Kasumi-1 (cell line): ENCODE measurements around the gene MAML1.
A peak's percentile ranks its signal among the peaks of the same experiment; 100 is the strongest.

Experiments
- DNase-seq, 2 experiments: peaks; one replicate each; lab custom pipeline; 2025; lab: John Stamatoyannopoulos, UW

The MAML1 gene

DNA sequence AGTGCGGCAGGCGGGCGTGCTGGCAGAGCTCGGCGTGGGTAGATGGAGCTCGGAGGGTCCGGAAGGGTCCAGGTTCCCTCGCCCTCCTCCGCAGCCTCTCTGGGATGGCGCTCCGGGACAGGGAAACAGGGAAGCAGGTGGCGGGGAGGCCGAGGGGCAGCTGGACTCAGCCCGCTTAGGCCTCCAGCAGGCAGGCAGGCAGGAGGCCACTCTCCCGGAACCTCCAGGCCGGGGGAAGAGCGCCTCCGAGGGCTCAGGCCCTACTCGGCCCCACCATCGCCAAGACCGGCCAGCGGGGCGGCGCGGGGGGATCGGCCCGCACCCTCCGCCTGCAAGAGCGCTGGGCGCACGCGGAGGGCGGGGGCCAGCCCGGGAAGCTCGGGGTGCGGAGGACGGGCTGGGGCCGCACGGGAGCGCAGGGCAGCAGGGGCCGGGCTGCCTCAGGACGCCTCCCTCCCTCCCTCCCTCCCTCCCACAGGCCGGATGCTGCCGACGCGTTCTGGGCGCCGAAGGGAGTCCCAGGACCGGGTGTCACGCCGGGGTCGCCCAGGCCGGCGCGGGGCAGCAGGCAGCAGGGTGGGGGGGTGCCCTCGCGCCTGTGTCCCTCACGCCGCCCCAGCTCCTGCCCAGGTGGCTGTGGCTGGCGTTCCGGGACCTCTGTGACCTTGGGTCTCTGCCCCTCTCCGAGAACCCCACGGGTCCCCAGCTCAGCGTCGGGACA is 73.1 kb downstream of the MAML1 start:
- no peak for DNase-seq

DNA sequence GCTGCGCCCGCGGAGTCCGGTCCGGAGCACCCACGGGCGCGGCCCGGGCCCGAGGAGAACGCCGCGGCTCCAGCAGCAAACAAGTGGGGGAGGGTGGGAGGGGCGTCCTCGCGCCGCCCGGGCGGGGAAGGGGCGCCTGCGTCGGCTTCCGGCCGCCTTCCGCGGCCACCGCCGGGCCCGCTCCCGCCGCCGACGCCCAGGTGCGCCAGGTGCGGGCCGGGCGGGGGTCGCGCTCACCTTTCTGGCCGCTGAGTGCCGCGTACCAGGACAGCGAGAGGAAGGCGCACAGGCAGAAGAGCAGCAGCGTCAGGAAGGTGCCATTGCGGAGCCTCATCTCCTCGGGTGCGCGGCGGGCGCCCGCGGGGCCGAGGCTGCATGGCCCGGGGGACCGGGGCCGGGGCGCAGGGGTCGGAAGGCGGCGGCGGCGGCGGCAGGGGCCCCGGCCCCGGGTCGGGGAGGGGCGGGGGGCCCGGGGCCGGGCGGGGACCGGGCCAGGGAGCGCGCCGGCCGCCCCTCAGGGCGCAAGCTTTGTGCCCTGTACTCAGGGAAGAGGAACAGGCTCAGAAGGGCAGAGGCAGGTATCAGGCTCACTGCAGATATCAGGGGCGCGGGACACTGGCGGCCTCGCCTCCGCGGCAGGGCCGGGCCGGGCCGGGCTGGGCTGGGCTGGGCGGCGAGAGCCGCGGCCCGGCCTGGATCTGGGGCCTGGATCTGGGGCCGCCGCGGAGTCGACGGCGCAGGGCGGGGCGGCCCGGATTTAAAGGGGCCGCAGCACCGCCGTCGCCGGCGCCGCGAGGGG is 73.8 kb downstream of the MAML1 start, which contains the start of gene MGAT4B:
Gene MGAT4B (minus strand): TSS at position 617 of the 799 bp plus-strand sequence. CDS start 283 bp downstream, at position 334.
- peak; percentile 53 to 64 for DNase-seq

DNA sequence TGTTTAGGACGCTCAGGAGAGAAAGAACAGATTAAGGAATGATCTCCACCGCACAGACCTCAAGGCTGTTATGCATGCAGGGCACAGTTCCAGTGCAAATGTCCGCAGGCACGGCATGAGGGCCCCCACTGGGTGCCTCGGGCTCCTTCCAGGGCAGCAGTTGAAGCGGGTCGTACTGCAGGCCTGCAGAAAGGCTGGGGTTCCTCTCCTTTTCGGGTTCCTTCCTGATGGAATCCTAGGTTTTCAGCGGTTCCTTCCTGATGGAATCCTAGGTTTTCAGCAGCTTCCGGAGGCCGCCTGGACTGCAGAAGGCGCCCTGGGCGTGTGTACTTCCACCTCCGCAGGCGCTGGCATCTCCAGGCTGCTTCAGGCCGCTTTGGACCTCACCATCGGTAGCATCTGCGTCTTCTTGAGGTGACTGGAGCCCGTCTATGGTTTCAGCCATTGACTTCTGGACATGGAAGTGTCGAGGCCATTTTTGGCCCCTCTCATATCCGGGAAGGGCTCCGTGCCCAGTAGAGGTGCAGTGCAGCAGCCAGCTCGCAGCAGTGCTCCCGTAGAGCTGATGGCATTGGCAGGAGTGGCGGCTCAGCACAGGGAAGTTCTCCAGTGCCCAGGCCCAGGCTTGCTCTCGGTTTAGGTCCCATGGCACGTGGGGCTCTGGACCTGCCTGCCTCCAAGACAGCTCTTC is 79.7 kb downstream of the MAML1 start:
- DNase-seq, result no peak

DNA sequence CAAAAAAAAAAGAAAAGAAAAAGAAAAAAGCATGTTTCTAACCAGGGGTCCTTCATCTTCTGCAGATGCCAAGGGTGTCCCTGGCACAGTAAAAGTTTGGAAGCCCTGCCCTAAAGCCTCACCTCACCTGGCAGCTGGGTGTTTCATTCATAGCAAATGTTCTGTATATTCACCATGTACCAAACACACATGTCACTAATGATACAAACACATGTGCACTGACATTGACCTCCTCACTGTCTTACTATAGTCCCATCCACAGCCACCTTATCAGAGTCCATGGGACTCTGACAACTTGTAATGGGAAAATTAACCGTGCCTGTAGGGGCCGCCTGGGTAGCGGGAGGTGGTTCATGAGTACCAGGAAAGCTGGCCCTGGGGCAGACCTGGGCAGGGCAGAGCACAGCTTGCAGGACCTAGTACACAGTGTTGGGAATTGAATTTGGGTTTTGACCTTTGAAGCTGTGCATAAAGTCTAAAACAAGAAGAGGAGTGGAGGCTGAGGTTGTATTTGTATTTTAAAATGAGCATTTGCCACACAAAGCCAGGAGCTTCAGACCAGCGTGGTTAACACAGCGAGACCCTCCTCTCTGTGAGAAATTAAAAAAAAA is 80.5 kb downstream of the MAML1 start:
- no peak for DNase-seq

DNA sequence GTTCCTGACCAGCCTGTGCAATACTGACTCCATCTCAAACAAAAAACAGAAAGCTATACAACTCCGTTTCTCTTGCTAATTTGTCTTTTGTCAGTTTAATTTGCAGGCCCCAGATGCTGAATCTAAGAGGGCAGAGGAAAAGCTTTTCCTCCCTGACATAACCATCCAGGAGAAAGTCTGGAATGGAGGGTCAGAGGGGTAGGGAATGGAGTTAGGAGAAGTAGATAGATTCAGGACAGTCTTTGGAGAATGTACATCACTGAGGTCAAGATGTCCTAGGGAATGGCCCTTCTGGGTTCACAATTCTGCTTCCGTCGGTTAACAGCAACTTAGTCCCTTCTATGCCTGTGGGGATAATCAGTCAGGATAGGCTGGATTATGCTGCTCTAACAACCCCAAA is 81.5 kb downstream of the MAML1 start:
- DNase-seq, result no peak

DNA sequence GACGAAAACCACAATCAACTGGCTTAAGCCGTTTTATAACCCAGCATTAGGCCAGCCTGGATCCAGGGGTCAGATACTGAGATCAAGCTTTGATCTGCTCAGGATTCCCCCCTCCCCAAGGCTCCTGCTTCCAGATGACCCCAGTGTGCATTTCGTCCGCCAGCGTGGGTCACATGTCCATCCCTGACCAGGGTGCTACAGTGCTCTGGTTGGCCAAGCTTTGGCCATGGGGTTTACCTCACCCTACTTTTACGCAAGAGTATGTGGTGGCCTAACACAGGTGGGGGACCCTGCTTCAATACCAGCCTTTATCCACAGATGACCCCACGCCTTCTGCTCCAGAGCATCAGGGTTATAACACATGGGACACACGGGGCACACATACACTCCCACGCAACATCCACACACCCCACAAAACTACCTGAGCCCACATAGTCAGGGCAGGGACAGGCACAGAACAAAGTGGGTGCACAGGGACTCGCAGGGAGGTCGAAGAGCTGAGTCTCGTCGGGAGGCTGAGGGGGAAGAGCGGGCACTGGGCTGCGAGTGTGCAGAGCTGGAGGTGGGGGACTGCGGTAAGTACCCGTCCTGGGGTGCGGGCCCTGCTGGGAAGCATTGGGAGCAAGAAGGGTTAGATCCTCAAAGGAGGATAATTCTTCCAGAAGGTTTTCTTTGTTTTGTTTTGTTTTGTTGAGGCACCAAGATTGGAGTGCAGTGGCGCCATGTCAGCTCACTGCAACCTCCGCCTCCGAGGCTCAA is 83.0 kb downstream of the MAML1 start:
- no peak for DNase-seq

DNA sequence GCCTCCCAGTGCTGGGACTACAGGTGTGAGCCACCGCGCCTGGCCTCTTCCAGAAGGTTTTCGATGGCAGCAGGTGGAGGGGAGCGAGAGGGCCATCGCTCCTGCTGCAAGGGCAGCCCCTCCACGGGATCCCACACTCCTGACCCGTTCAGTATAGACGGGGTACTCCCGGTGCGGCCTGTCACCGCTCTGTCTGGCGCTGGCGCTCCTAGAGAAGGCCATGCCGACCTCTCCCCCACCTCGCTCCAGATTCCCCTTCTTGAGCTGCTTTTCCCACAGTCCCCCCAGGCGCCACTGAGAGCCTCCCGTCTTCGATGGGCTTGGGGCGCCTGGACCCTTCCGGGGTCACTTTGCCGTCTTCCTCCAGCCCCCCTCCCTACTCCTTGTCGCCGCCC is 83.8 kb downstream of the MAML1 start:
- DNase-seq, result no peak

DNA sequence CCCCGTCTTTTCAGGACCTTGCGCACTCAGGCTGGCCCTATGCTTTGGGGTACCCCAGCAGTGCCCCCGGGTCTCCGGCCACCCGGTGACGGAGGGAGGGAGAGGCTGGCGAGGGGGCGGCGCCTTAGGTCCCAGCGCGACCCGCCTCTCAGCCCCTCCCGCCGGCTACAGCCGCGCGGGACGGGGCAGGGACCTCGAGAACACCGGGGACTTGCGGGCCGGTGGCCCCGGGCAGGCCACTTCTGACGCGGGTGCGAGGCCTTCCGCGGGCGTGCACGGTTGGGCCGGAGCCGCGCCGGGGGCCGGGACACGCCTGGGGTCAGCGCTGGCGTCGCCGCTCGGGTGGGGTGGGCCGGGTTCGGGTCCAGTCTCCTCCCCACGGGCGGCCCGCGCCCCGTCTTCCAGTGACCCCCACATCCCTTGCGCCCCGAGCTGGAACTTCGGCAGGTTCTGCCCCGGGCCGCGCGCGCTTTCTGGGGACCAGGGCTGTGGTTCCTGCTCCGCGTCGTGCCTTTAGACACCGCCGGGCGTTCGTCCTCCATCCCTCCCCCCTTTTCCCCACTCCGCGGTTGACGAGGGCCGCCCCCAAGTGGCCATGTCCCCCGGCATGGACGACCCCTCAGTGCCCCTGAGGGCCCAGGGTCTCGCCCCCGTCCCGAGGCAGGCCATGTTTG is 84.3 kb downstream of the MAML1 start:
- DNase-seq, result no peak

DNA sequence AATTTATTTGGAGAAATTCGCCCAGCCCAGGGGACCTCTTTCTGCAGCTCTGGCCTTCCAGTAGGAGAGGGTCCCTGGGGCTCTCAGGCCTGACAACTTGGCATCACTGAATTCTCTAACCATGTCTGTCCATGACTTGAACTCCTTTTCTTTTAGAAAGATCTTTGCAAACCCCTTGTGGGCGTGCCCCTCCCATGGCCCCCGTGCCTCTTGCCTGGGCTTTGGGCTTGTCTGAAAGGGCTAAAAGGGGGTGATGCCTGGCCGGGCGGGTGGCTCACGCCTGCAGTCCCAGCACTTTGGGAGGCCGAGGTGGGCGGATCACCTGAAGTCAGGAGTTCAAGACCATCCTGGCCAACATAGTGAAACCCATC is 84.8 kb downstream of the MAML1 start:
- DNase-seq, result no peak

DNA sequence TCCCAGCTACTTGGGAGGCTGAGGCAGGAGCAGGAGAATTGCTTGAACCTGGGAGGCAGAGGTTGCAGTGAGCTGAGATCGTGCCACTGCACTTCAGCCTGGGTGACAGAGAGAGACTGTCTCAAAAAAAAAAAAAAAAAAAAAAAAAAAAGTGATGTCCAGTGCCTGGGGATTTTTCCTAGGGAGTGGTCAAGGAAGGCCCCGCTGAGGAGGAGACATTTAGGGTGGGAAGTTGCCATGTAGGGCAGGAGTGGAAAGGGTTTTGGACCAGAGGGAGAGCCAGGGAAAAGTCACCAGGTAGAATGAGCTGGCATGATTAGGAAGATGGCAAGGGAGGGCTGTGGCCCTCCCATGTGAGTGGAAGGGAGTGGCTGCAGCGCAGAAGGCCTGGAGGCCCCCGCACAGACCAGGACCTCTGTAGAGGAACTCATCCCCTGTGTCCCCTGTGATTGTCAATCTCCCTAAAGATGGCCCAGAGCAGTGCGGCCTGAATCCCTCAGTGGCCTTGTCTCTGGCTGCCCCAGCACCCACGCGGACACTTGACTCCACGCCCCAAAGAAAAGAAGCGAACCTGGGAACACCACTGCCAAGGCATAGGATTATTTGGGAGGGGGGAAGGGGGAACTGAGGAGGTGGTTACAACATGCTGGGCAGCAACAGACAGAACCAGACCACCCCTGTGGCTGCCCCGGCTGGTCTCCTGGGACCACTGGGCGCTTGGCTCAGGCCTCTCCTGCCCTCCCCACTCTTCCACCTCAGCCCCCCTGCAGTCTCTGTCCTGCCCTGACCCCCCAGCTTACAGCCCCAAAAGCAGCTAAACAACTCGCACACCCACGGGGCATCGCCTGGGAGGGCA is 85.5 kb downstream of the MAML1 start:
- DNase-seq, result no peak

DNA sequence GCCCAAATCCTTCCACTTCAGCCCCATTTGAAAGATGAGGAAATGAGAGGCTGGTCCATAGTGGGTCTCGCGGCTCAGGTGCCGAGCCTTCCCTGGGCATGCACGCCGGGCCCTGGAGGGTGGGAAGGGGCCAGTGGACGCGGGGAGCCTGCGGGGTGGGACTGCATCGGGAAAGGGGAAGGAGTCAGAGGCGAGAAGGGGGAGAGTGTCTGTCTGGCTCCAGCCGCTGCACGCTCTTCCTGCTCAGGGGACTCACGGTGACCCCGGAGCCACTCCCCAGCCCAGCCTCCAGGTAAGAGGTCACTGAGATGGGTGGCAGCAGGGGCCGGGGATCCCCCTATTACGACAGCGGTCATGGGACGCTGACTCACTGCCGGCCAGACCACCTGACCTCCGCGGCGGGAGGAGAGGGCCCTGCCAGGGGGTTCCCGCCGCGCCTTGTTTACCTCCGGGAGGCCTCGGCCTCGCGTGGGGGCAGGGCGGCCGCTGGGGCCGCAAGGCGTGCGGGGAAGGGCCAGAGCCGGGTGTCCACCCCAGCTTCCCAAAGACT is 86.2 kb downstream of the MAML1 start:
- DNase-seq, result peak; percentile 59 to 65

DNA sequence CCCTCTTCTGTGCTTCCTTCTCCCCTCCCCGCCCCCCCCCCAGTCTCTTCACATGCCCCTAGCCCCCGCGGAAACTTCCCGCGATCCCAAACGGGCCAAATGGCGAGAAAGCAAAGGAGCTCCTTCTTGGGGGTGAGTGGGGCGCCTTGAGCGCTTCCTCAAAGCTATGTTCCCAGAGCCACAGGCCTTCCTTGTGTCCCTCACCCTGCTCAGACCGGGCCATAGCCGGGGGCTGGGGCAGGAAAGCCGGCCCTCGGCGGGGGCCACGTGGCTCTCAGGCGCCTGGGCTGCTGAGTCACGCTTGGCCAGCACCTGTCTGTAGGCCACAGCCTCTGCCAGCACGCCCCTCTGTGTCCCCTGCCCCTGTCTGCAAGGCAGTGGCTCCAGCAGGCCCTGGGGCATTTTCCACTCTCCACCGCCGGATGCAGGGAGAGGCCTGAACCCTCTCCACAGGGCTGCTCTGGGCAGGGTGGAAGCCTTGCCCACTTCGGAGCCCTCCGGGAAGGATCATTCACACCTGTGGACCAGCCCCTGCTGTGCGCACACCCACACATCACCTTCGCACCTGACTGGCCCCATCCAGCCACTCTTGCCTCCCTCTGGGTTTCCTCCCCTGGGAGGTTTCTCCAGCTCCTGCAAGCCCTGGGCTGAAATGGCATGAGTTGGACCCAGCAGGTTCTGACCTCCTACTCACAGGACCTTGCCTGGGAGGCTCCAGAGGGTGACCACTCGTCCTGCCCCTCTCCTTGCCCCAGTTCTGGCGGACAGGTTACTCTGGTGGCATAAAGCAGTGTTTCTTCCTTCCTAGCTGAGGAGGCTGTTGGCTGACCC is 86.9 kb downstream of the MAML1 start:
- no peak for DNase-seq

DNA sequence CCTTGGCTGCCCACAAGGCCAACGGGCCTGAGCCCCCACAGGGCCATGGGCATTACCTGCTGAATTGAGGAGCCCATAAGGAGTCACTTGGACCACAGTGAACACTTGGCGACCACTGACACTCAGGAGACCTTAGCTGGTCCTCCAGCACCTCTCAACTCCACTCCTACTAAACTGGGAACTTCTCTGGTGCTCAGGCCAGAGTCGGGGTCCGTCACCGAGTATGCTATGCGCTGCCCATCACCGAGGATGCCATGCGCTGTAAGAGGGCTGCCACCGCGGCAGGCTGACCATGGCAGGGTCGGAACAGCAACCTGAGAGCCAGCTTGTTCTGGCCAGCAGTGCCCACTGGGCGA is 87.5 kb downstream of the MAML1 start:
- no peak for DNase-seq

DNA sequence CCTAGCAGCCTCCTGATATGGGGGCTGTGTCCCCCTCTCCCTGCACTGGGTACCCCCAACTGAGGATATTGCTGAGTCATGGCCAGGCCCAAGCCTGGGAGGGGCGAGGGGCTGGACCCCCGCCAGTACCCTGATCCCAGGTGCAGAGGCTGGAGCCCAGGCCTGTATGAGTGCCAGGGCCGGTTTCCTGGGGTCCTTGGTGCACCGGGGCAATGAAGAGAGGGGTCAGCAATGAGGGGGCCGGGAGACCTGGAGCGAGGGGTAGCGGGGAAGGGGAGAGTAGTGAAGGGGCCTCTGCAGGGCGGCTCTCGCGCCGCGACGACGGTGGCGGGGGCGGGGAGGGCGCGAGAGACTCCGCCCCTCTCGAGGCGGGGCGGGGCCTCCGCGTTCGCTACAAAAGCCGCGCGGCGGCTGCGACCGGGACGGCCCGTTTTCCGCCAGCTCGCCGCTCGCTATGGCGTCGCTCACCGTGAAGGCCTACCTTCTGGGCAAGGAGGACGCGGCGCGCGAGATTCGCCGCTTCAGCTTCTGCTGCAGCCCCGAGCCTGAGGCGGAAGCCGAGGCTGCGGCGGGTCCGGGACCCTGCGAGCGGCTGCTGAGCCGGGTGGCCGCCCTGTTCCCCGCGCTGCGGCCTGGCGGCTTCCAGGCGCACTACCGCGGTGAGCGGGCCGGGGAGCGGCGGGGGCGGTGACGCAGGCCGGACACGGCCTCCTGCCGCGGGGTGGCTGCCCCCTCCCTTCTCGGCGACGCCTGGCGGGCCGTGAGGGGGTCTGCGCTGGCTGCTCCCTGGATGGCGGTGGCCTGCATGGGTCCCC is 88.1 kb downstream of the MAML1 start, which contains the start of gene SQSTM1:
Gene SQSTM1 (plus strand): TSS at position 423 of the 815 bp plus-strand sequence. CDS start 32 bp downstream, at position 455.
- peak; percentile 45 for DNase-seq

DNA sequence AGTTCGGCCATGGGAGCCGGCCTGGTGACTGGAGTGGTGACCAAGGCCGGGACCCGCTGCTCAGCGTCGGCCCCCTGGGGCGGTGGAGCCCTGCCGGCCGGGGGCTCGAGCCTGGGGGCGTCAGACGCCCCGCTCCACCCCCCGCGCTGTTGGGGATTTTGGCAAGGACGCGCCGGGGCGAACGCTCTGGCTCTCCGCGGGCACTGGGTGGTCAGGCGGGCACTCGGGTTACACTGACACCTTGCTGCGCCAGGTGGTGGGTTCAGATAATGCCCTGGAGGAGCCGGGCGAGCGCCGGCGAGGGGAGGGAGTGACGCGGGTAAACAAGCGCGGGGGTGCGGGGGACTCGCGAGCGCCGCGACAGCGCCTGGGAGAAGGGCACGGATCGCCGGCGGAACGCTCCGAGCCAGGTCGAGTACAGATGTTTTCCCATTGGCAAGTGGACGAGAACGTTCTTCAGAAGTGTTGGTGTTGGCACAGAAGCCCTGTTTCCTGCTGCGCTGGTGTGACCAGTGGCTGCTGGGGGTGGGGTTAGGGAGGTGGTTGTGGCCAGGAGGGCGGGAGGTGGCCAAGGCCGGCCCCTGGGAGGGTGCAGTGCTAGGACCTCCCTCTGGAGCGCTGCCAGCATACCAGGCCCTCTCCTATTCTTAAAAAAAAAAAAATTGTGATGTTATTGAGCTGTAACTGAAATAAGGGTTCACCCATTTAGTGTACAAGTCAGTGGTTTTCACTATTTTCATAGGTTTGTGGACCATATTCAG is 88.9 kb downstream of the MAML1 start:
- DNase-seq, result peak; percentile 72 to 76

DNA sequence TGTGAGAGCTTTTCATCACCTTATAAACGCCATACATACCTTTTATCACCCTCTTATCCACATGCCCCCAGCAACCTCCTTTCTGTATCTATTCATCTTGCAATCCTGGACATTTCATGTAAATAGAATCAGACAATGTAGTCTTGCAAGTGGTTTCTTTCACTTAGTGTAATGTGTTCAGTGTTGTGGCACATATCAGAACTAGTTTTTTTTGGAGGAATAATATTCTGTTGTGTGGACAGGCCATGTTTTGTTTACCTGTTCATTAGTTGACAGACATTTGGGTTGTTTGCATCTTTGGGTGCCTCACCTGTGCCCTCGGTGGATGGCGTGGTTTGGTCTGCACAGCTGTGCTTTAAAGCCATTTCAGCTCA is 89.4 kb downstream of the MAML1 start:
- no peak for DNase-seq

DNA sequence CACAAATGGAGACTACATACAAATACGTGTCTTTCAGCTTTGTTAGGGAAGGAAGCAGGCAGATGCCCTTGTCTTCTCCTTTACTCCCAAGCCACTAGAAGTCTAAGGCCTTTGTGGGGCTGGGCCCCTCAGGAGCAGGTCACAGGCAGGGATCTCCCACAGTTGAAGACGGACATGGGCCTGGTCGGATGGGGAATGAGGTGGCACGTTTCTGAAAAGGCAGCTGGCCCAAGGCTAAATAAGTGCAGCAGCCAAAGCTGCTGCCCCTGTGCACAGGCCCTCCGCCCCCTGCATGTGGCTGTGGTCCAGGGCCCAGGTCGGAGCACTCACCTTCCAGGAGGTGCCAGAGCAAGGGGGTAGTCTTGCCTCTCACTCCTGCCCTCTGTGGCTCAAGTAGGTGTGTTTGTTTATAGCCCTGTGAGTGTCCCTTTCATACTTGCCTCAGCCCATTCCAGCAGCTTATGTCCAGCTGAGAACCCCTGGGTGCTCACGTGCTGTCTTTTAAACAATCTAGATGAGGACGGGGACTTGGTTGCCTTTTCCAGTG is 89.9 kb downstream of the MAML1 start:
- DNase-seq, result no peak
